Colonic mucosa (tissue), 4 donors: ENCODE data around the gene NTRK3. TPM values are rescaled to one million over a fixed set of nuclear protein-coding genes. Genes with fewer than 3 reads are reported as not detected.
A peak's percentile ranks its signal among the peaks of the same experiment; 100 is the strongest.

ENCODE experiments used
- DNase-seq: peaks from one replicate; pipeline ENCODE4 v3.0.0-alpha.2; 2020
- H3K27ac ChIP-seq: fragments of 200-600 bp; one replicate; pipeline ENCODE4 v1.8.0; 2021
- H3K27me3 ChIP-seq: fragments of 200-600 bp; one replicate; pipeline ENCODE4 v1.8.0; 2021
- H3K36me3 ChIP-seq: fragments of 200-600 bp; one replicate; pipeline ENCODE4 v1.8.0; 2021
- H3K4me1 ChIP-seq: fragments of 200-600 bp; one replicate; pipeline ENCODE4 v1.8.0; 2021; ENCODE audit warnings: mild to moderate bottlenecking
- H3K4me3 ChIP-seq: fragments of 200-600 bp; one replicate; pipeline ENCODE4 v1.8.0; 2021
- H3K9ac ChIP-seq, 2 donors: one replicate each; pipeline ENCODE4 v1.7.0; 2013; ENCODE audit warnings: control low read depth in 2 of 2, low read depth in 2 of 2, low read length in 2 of 2
- H3K9me3 ChIP-seq: fragments of 200-600 bp; one replicate; pipeline ENCODE4 v1.8.0; 2021
- intact Hi-C: fragments of 100-400 bp; cut with DNase I; formaldehyde crosslinking; loops from one replicate; pipeline ENCODE4 v1.14.1; 2022
- total RNA-seq, 2 donors: library from RNA; stranded (reverse); fragmentation: NEBNext Ultra II Directional in 1 of 2; extraction: Animal tissue kit (Norgen Biotek cat#: 25700) in 1 of 2; gene quantifications; one replicate each; pipeline ENCODE4 v1.2.1, GENCODE V29; 2021
- TF ChIP-seq, protein P1 (sequence below): fragments of 200-600 bp; IDR thresholded peaks from one replicate; pipeline ENCODE4 v1.8.0; 2022; ENCODE audit warnings: antibody characterized with exemption, mild to moderate bottlenecking
- donor health status: healthy.
- donor health status: DM: no; HTN: no; CAD: no.
- donor health status: DM: no; HTN: no; CAD: no.

NTRK3 gene
- total RNA-seq, 2 donors from 2014 or later: 1.2 to 1.5 TPM

- Histone ChIP-seq H3K36me3 (no peaks in the 10 kb centered on the region), H3K4me1 (no peaks in the 10 kb centered on the region), H3K9me3 (no peaks in the 10 kb centered on the region), H3K27ac (no peak overlapping the region), H3K27me3 (no peaks in the 10 kb centered on the region), H3K9ac (no peak overlapping the region), H3K4me3 (no peak overlapping the region)
- intact Hi-C loops: no loop called here
- TF ChIP-seq, protein P1, sequence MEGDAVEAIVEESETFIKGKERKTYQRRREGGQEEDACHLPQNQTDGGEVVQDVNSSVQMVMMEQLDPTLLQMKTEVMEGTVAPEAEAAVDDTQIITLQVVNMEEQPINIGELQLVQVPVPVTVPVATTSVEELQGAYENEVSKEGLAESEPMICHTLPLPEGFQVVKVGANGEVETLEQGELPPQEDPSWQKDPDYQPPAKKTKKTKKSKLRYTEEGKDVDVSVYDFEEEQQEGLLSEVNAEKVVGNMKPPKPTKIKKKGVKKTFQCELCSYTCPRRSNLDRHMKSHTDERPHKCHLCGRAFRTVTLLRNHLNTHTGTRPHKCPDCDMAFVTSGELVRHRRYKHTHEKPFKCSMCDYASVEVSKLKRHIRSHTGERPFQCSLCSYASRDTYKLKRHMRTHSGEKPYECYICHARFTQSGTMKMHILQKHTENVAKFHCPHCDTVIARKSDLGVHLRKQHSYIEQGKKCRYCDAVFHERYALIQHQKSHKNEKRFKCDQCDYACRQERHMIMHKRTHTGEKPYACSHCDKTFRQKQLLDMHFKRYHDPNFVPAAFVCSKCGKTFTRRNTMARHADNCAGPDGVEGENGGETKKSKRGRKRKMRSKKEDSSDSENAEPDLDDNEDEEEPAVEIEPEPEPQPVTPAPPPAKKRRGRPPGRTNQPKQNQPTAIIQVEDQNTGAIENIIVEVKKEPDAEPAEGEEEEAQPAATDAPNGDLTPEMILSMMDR: no peak
- no peak for DNase-seq
Measured at GRCh38 chr15:88118035-88118434, 138.5 kb downstream of the NTRK3 start.

DNA sequence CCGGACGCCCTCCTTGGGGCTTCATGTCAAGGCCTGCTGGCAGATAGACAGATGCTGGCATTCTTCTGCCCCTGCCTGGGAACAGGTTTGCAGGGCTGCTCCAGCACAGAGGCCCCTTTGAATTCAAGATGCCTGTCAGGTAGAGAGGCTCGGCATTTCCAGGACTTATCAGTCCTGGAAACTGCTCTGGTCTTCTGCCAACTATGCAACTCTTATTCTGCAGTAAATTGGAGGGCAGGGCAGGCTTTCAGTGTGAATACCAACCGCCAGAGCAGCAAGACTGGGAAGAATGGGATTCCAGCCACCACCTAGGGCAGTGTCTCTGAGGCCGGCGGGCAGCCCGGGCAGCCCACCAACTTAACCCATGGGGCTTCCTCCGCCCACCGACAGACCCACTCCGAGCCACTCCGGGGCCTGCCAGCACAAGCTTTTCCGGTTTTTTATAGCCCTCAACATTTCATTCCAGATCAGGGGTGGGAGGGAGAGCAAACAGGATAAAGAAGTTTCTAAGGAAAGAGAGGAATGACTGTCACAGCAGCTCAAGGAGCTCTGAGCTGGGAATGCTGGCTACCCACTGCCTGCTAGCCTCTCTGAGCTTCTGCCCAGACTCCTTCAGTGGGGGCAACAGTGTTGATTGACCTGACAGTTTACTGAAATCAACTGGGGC is 140.9 kb downstream of the NTRK3 start:
- Histone ChIP-seq H3K27ac (no peak overlapping the region), H3K4me3 (no peak overlapping the region), H3K4me1 (no peaks in the 10 kb centered on the region), H3K27me3 (no peaks in the 10 kb centered on the region), H3K9ac (no peak overlapping the region), H3K9me3 (no peaks in the 10 kb centered on the region), H3K36me3 (no peaks in the 10 kb centered on the region)
- DNase-seq: peak; percentile 50
- intact Hi-C loops: no loop called here
- TF ChIP-seq, protein P1: no peak

DNA sequence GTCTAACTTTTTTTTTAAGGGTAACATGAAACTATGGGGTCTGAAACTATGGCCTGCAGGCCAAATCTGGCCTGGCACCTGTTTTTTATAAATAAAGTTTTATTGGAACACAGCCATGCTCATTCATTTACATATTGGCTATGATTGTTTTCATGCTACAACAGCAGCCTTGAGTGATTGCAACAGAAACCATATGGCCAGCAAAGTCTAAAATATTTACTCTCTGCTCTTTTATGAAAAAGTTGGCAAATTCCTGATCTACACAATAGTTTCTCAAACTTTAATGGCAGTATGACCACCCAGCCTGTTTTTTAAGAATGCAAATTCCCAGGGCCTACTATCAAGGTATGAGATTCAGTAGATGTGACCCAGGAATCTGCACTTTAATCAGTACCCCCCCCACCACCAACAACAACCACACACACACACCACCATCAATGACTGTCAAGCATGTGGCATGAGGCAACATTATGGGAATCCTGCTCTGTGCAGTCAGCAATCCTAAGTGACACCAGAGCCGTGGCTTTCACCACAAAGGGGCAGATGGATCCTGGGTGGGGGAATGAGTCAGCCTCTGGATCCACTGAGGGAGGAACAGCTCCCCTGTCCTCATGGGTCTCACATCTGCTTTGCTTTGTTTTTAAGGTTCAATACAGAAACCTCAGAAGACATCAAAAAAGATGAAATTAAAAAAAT is 142.8 kb downstream of the NTRK3 start:
- H3K36me3 ChIP-seq: no peaks in the 10 kb centered on the region
- H3K9me3 ChIP-seq: no peaks in the 10 kb centered on the region
- intact Hi-C loops: no loop called here
- TF ChIP-seq, protein P1: no peak
- no peak overlapping the region for H3K9ac ChIP-seq
- no peak overlapping the region for H3K4me3 ChIP-seq
- H3K27me3 ChIP-seq: no peaks in the 10 kb centered on the region
- H3K27ac ChIP-seq: no peak overlapping the region
- no peak for DNase-seq
- H3K4me1 ChIP-seq: no peaks in the 10 kb centered on the region

DNA sequence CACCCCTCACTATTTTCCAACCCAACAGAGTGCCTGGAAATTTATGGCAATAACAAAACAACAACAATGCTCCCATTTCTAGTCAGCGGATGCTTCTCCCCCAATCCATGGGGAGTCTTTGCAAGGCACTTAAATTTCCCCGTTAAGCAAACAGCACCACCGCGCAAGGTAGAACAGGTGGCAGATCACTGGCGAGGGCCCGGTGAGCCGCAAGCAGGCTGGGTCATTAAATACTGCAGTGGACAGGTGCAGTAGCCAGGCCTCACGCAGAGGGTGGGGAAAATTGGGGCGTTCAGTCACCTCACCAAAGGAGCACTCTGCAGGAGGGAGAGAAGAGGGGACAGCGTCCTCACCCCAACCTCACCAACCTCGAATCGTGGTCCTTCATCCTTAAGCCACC is 147.5 kb downstream of the NTRK3 start:
- no peak overlapping the region for H3K27ac ChIP-seq
- TF ChIP-seq, protein P1: no peak
- no peak overlapping the region for H3K4me3 ChIP-seq
- no peaks in the 10 kb centered on the region for H3K4me1 ChIP-seq
- no peak for DNase-seq
- no peaks in the 10 kb centered on the region for H3K27me3 ChIP-seq
- H3K9ac ChIP-seq: no peak overlapping the region
- H3K9me3 ChIP-seq: no peaks in the 10 kb centered on the region
- H3K36me3 ChIP-seq: no peaks in the 10 kb centered on the region
- intact Hi-C loops: no loop called here

DNA sequence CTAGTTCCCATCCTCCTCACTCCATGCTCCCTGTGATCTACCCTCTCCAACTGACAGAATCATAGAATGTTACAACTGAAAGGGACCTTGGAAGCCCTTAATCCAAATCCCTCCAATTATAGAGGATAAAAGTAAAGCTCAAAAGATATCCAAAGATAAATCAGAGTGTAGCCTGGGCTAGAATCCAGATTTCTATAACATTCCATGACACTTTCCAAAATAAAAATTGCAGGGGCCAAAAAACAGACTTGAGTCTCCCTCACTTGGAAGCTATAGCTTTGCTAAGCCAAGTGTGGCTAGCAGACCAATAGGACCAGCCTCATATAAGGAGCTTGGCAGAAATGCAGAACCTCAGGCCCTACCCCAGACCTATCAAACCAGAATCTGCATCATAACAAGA is 148.1 kb downstream of the NTRK3 start:
- no peaks in the 10 kb centered on the region for H3K36me3 ChIP-seq
- no peak overlapping the region for H3K4me3 ChIP-seq
- no peak overlapping the region for H3K27ac ChIP-seq
- DNase-seq: no peak
- H3K9me3 ChIP-seq: no peaks in the 10 kb centered on the region
- no peaks in the 10 kb centered on the region for H3K4me1 ChIP-seq
- intact Hi-C loops: no loop called here
- H3K9ac ChIP-seq: no peak overlapping the region
- no peaks in the 10 kb centered on the region for H3K27me3 ChIP-seq
- TF ChIP-seq, protein P1: no peak
